Measurements from ENCODE around the gene PPP3CA.

DNA sequence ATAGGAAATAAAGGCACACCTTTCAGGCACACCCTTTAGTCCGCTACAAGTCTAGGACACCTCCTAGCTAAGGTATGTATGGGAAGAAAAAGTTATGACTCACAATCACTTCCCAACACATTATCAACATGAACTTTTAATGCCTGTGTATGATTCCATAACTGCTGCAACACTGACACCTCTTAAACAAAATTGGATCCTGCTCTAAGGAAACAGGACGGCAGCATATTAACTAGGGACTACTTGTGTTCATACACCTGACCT, 2.4 kb upstream of the PPP3CA start:
- TF ChIP-seq, protein P1, sequence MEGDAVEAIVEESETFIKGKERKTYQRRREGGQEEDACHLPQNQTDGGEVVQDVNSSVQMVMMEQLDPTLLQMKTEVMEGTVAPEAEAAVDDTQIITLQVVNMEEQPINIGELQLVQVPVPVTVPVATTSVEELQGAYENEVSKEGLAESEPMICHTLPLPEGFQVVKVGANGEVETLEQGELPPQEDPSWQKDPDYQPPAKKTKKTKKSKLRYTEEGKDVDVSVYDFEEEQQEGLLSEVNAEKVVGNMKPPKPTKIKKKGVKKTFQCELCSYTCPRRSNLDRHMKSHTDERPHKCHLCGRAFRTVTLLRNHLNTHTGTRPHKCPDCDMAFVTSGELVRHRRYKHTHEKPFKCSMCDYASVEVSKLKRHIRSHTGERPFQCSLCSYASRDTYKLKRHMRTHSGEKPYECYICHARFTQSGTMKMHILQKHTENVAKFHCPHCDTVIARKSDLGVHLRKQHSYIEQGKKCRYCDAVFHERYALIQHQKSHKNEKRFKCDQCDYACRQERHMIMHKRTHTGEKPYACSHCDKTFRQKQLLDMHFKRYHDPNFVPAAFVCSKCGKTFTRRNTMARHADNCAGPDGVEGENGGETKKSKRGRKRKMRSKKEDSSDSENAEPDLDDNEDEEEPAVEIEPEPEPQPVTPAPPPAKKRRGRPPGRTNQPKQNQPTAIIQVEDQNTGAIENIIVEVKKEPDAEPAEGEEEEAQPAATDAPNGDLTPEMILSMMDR (IDR thresholded peaks at IDR 0.05), result no peak
- TF ChIP-seq EP300 (IDR thresholded peaks at IDR 0.05) (no peak), POLR2A (IDR thresholded peaks at IDR 0.05) (no peak), POLR2AphosphoS5 (IDR thresholded peaks at IDR 0.05) (no peak)
